T-cell (primary cell): Measurements from ENCODE around the gene HUS1B. TPM values are rescaled to one million over a fixed set of nuclear protein-coding genes. Genes with fewer than 3 reads are reported as not detected.

Experiments used
- ATAC-seq, 4 experiments: fragments of 200-7000 bp in 3 of 4; fragments of 150-1000 bp in 1 of 4; cut with Tn5 transposase; replicated peaks in 1 of 4; 1 replicate in 3 of 4; 2 replicates in 1 of 4; pipeline ENCODE4 v1.10.0; 2021; ENCODE audit warnings: moderate library complexity in 3 of 4, mild to moderate bottlenecking in 2 of 4, moderate number of reproducible peaks in 1 of 4
- CTCF ChIA-PET, 2 donors: fragments of 300-600 bp; sonication (Branson Sonifier 250); formaldehyde crosslinking; loops; one replicate each; lab custom pipeline; 2022; ENCODE audit warnings: antibody characterized with exemption in 2 of 2; lab: Charles Lee
- POLR2A ChIA-PET, 2 donors: fragments of 300-600 bp; sonication (Branson Sonifier 250); formaldehyde crosslinking; loops; one replicate each; lab custom pipeline; 2022; ENCODE audit warnings: antibody characterized with exemption in 2 of 2; lab: Charles Lee
- DNase-seq, 35 experiments: peaks; one replicate each; pipeline versions ENCODE4 v3.0.0 to v3.0.0-alpha.2; 2013 to 2023
- H3K27ac ChIP-seq: one replicate; pipeline ENCODE4 v1.5.1; 2013; ENCODE audit warnings: low read length
- H3K27me3 ChIP-seq, 2 experiments: replicated peaks in 1 of 2; 1 replicate in 1 of 2; 2 replicates in 1 of 2; pipeline versions ENCODE4 v1.6.1 to v1.7.0; 2013; ENCODE audit warnings: low read length in 1 of 2, mixed read lengths in 1 of 2; ENCODE audit not compliant: control insufficient read depth in 2 of 2, insufficient read depth in 2 of 2; ENCODE audit errors: extremely low read depth in 1 of 2
- H3K36me3 ChIP-seq, 2 donors: 1 replicate in 1 of 2; 2 replicates in 1 of 2; pipeline versions ENCODE4 v1.6.1 to v1.7.0; 2013; ENCODE audit warnings: low read length in 1 of 2; ENCODE audit not compliant: control insufficient read depth in 2 of 2, insufficient read depth in 1 of 2; ENCODE audit errors: extremely low read depth in 1 of 2
- H3K4me1 ChIP-seq, 2 experiments: 1 replicate in 1 of 2; 2 replicates in 1 of 2; pipeline versions ENCODE4 v1.6.1 to v1.7.0; 2013; ENCODE audit warnings: low read length in 2 of 2, mixed read lengths in 1 of 2; ENCODE audit not compliant: insufficient read depth in 2 of 2, control insufficient read depth in 1 of 2; ENCODE audit errors: extremely low read depth in 1 of 2
- H3K4me3 ChIP-seq, 2 donors: 1 replicate in 1 of 2; 2 replicates in 1 of 2; pipeline versions ENCODE4 v1.5.1 to v1.7.0; 2013; ENCODE audit warnings: mild to moderate bottlenecking in 2 of 2, low read length in 1 of 2, moderate library complexity in 1 of 2; ENCODE audit not compliant: control insufficient read depth in 1 of 2; ENCODE audit errors: extremely low read depth in 1 of 2
- H3K9me3 ChIP-seq: 2 replicates; pipeline ENCODE4 v1.7.0; 2013
- H3K27ac Mint-ChIP-seq, 2 donors: one replicate each; pipeline ENCODE4 v1.8.0; 2020 to 2021; ENCODE audit warnings: mild to moderate bottlenecking in 2 of 2, mixed read lengths in 2 of 2
- H3K27me3 Mint-ChIP-seq, 2 donors: one replicate each; pipeline ENCODE4 v1.8.0; 2021 to 2022; ENCODE audit warnings: mixed read lengths in 2 of 2
- H3K36me3 Mint-ChIP-seq: one replicate; pipeline ENCODE4 v1.8.0; 2021; ENCODE audit warnings: mixed read lengths
- H3K4me1 Mint-ChIP-seq, 3 donors: one replicate each; pipeline ENCODE4 v1.8.0; 2020 to 2022; ENCODE audit warnings: mixed read lengths in 3 of 3, mild to moderate bottlenecking in 1 of 3
- H3K4me3 Mint-ChIP-seq, 3 donors: one replicate each; pipeline ENCODE4 v1.8.0; 2020 to 2022; ENCODE audit warnings: mild to moderate bottlenecking in 3 of 3, mixed read lengths in 3 of 3, moderate library complexity in 3 of 3
- H3K9me3 Mint-ChIP-seq, 3 donors: one replicate each; pipeline ENCODE4 v1.8.0; 2020 to 2022; ENCODE audit warnings: mixed read lengths in 3 of 3
- WGBS: methylation state at CpG from one replicate; pipeline ENCODE4 v1.1.5; 2013; ENCODE audit warnings: missing lambda C conversion rate; ENCODE audit not compliant: insufficient coverage; 5-methylcytosine and 5-hydroxymethylcytosine counted together
- total RNA-seq, 35 experiments: library from RNA in 6 of 35; stranded (reverse) in 6 of 35; fragments of 120-200 nt in 1 of 35; gene quantifications; one replicate each; pipeline versions ENCODE4 v1.2.1 to v1.2.4 and lab custom pipeline; 2013 to 2026

Gene HUS1B
- total RNA-seq, 5 donors from 2014 or later (not counting 1 experiment from before 2014, with no cell fraction given) = 1.7 to 3.8 (median 2.5) TPM

DNA sequence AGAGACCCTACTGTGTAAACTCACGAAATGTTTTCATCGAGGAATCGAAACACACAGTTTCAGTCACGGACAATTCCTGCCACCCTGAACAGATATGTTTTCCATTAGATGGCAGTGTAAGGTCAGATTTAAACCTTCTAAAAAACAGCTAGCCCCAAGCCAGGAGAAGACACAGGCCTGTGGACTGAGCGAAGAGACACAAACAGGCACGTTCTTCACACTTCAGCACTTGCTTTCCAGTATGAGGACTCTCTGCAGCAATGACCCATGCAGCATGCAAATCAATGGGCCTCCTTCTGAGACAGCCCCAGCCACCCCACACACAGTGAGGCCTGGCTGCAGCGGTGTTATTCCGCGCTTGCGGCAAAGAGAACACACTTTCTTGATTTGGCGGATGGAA, 31.9 kb downstream of the HUS1B start:
- Mint-ChIP-seq H3K36me3 (peaks cover 30% of the 10 kb centered on the region), H3K4me3 (no peak overlapping the region), H3K9me3 (no peaks in the 10 kb centered on the region), H3K27me3 (no peaks in the 10 kb centered on the region), H3K27ac (no peak overlapping the region), H3K4me1 (peaks cover 7 to 13% (median 12%) of the 10 kb centered on the region in 3 donors)
- H3K4me1 ChIP-seq = no peaks in the 10 kb centered on the region
- ATAC-seq (no peak), DNase-seq (no peak)
- POLR2A ChIA-PET = no interaction called here
- no peak overlapping the region for H3K4me3 ChIP-seq
- no peaks in the 10 kb centered on the region for H3K27me3 ChIP-seq
- no peak overlapping the region for H3K27ac ChIP-seq
- 94% methylated on average over 2 of the region's 11 CpGs for WGBS
- H3K9me3 ChIP-seq = no peaks in the 10 kb centered on the region
- CTCF ChIA-PET = no interaction called here
- peaks cover 0 to 38% of the 10 kb centered on the region in 2 donors for H3K36me3 ChIP-seq

DNA sequence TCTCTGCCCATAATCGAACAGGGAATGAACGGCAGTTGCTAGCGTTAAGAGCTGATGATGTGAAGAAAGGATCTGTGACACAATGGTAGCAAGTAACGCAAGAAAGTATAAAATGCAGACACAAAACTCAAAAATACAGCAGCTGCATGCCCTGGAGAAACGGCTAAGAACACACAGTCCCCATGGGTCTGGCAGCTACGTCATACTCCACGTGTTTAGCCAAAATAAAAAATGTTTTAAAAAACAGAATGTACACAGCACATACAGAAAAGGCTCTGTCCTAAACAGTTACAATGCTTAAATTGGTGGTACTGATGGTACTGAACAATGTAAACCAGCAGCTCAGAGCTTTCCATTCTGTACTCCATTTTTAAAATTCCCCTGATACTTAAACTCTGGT, 34.4 kb downstream of the HUS1B start:
- Histone ChIP-seq H3K4me3 (no peak overlapping the region), H3K27ac (no peak overlapping the region), H3K9me3 (no peaks in the 10 kb centered on the region), H3K36me3 (peaks cover 6 to 42% of the 10 kb centered on the region in 2 donors), H3K4me1 (no peaks in the 10 kb centered on the region), H3K27me3 (no peaks in the 10 kb centered on the region)
- Mint-ChIP-seq H3K4me3 (no peak overlapping the region), H3K27ac (no peak overlapping the region), H3K4me1 (no peaks in the 10 kb centered on the region), H3K9me3 (no peaks in the 10 kb centered on the region), H3K27me3 (no peaks in the 10 kb centered on the region), H3K36me3 (peaks cover 36% of the 10 kb centered on the region)
- ChIA-PET POLR2A (interaction anchor here in 1 of 2 donors (0.6 to 0.9 kb wide), 2 partner anchors 33 to 1330 kb away, joined by 3 to 4 read pairs; no protein-coding TSS in a partner anchor), CTCF (no interaction called here)
- ATAC-seq = no peak
- no peak for DNase-seq
- 80% methylated on average over 1 of the region's 7 CpGs for WGBS

DNA sequence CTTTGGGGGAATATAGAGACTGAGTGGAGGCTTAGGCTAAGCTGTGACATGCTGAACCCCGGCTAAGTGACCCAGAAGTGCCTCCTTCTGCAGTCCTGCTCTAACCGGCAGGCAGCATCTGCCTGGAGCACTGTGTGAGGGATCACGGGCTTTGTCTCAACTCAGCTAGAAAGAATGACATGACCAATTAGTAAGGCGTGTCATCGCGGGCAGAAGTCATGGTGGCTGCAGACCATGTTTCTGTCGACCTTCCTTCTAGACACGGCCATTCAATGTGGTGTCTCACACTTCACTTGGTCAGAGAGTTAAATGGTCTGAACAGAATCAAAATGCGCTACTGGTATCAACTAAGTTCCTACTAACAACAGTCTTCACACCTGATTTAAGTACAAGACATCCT, 35.0 kb downstream of the HUS1B start:
- no peak overlapping the region for H3K27ac ChIP-seq
- no peaks in the 10 kb centered on the region for H3K9me3 ChIP-seq
- Mint-ChIP-seq H3K27ac (no peak overlapping the region), H3K4me1 (peaks cover 0 to 3% (median 0%) of the 10 kb centered on the region in 3 donors), H3K27me3 (no peaks in the 10 kb centered on the region), H3K9me3 (no peaks in the 10 kb centered on the region), H3K36me3 (peaks cover 41% of the 10 kb centered on the region), H3K4me3 (no peak overlapping the region)
- no peak for DNase-seq
- no peaks in the 10 kb centered on the region for H3K27me3 ChIP-seq
- no peak overlapping the region for H3K4me3 ChIP-seq
- WGBS = 98% methylated on average over 9 of the region's 9 CpGs
- H3K36me3 ChIP-seq = peaks cover 6 to 47% of the 10 kb centered on the region in 2 donors
- ChIA-PET CTCF (no interaction called here), POLR2A (interaction anchor here in 1 of 2 donors (0.6 to 0.9 kb wide), 2 partner anchors 34 to 1330 kb away, joined by 3 to 4 read pairs; no protein-coding TSS in a partner anchor)
- ATAC-seq = no peak
- H3K4me1 ChIP-seq = no peaks in the 10 kb centered on the region

DNA sequence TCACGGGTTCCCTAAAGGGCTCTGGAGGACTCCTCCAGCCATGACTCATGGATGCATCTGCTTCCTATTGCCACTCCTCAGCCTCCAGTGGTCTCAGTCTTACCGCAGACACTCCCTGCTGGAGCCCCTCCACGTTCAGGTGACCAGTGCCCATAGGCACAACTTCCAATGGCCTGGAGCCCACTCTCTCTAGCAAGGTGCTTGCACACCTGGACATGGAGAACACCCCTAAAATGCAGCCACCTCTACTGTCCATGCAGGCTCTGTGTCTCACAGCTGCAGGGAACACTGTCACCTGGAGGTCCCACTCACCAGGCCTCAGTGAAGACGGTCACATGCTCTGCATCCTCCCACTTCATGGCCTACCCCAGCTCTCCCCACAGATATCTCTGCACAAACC, 36.0 kb downstream of the HUS1B start:
- no peak overlapping the region for H3K27ac ChIP-seq
- CTCF ChIA-PET = no interaction called here
- H3K4me3 ChIP-seq = no peak overlapping the region
- Mint-ChIP-seq H3K4me1 (peaks cover 0 to 3% (median 0%) of the 10 kb centered on the region in 3 donors), H3K27me3 (no peaks in the 10 kb centered on the region), H3K36me3 (peaks cover 41% of the 10 kb centered on the region), H3K27ac (no peak overlapping the region), H3K9me3 (no peaks in the 10 kb centered on the region), H3K4me3 (no peak overlapping the region)
- no peaks in the 10 kb centered on the region for H3K9me3 ChIP-seq
- H3K4me1 ChIP-seq = no peaks in the 10 kb centered on the region
- 88% methylated on average over 4 of the region's 4 CpGs for WGBS
- H3K36me3 ChIP-seq = peaks cover 6 to 52% of the 10 kb centered on the region in 2 donors
- ATAC-seq (no peak), DNase-seq (no peak)
- POLR2A ChIA-PET = no interaction called here
- H3K27me3 ChIP-seq = no peaks in the 10 kb centered on the region

DNA sequence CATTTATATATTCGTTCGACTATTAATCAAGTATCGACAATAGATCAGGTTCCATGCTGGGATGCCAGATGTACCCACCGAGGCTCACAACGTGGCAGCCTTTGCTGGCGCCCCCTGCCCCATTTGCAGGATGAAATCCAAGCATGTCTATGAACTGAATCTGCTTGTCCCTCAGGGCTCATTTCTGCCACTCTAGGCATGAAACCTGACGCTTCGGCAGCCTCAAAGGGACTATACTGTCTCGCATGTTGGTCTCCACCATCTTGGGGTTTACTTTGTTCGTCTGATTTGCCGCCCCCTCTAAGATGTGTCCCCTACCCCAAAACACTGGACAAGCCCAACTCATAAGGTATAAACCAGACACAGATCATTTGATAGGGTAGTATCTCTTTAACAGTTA, 36.7 kb downstream of the HUS1B start:
- DNase-seq (no peak), ATAC-seq (no peak)
- Mint-ChIP-seq H3K4me3 (no peak overlapping the region), H3K36me3 (peaks cover 46% of the 10 kb centered on the region), H3K27ac (no peak overlapping the region), H3K4me1 (peaks cover 0 to 3% (median 0%) of the 10 kb centered on the region in 3 donors), H3K27me3 (no peaks in the 10 kb centered on the region), H3K9me3 (no peaks in the 10 kb centered on the region)
- WGBS = 100% methylated on average over 8 of the region's 11 CpGs
- no peak overlapping the region for H3K4me3 ChIP-seq
- no peak overlapping the region for H3K27ac ChIP-seq
- H3K27me3 ChIP-seq = no peaks in the 10 kb centered on the region
- no peaks in the 10 kb centered on the region for H3K9me3 ChIP-seq
- peaks cover 6 to 47% of the 10 kb centered on the region in 2 donors for H3K36me3 ChIP-seq
- POLR2A ChIA-PET = no interaction called here
- CTCF ChIA-PET = no interaction called here
- no peaks in the 10 kb centered on the region for H3K4me1 ChIP-seq

DNA sequence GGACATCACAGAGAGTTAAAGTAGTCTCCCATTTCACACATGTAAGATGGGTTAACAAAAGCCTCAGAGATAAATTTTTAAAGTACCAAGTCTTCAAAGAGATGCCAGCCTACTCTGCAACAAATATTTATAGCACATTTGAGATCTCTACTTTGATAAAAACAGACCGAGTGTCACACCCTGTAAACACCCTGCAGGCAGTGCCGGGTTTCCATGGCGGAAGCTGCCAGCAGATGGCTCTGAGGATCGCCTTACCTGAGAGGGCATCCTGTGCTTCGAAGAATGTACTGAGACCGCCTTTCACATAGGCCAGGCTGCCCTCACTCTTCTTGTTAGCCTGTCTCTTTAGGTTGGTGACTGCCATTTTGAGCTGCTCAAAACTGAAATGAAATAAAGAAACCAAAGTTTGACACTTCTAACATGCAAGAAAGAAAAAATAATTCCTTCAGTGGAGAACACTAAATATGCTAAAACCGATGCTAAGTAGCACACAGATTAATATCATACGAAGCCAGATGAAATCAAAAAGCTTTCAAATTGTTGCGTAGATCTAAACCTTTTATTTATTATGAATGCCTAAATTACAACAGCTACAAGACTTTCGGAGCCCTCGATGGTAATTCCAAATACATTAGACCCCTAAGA, 39.3 kb downstream of the HUS1B start:
- H3K36me3 Mint-ChIP-seq = peaks cover 48% of the 10 kb centered on the region
- DNase-seq (peak in 6 of 35 experiments; percentile 4 to 28 (median 8)), ATAC-seq (peak in 2 of 4 experiments; percentile 37 to 56)
- Histone ChIP-seq H3K27ac (no peak overlapping the region), H3K36me3 (peaks cover 6 to 45% of the 10 kb centered on the region in 2 donors), H3K4me1 (no peaks in the 10 kb centered on the region), H3K4me3 (no peak overlapping the region), H3K9me3 (no peaks in the 10 kb centered on the region), H3K27me3 (no peaks in the 10 kb centered on the region)
- CTCF ChIA-PET = interaction anchor here (0.7 kb wide), 2 partner anchors 168 to 797 kb away, joined by 3 read pairs; no protein-coding TSS in a partner anchor
- peaks cover 0 to 3% (median 0%) of the 10 kb centered on the region in 3 donors for H3K4me1 Mint-ChIP-seq
- H3K27ac Mint-ChIP-seq = no peak overlapping the region
- POLR2A ChIA-PET = interaction anchor here in 1 of 2 donors (0.6 kb wide), 1 partner anchor 48 kb away, joined by 3 read pairs; no protein-coding TSS in a partner anchor
- H3K27me3 Mint-ChIP-seq = no peaks in the 10 kb centered on the region
- H3K4me3 Mint-ChIP-seq = no peak overlapping the region
- WGBS = 52% methylated on average over 6 of the region's 11 CpGs
- no peaks in the 10 kb centered on the region for H3K9me3 Mint-ChIP-seq
